Hepatocyte (in vitro differentiated cells): Measurements from ENCODE around the gene OXT. TPM values are rescaled to one million over a fixed set of nuclear protein-coding genes. Genes with fewer than 3 reads are reported as not detected.

ENCODE experiments used
- DNase-seq: peaks from one replicate; pipeline ENCODE4 v3.0.0-alpha.2; 2016; ENCODE audit warnings: low spot score
- H2AFZ ChIP-seq: fragments of 200-600 bp; sonication (generic); 2 replicates; pipeline ENCODE4 v1.6.0; 2016; ENCODE audit warnings: antibody characterized with exemption, mild to moderate bottlenecking
- H3K27ac ChIP-seq: fragments of 200-600 bp; sonication (generic); 2 replicates; pipeline ENCODE4 v1.5.1; 2016; ENCODE audit warnings: mild to moderate bottlenecking
- H3K27me3 ChIP-seq: fragments of 200-600 bp; sonication (generic); 2 replicates; pipeline ENCODE4 v1.6.1; 2016
- H3K36me3 ChIP-seq: fragments of 200-600 bp; sonication (generic); replicated peaks from 2 replicates; pipeline ENCODE4 v1.5.1; 2016; ENCODE audit warnings: low read depth; ENCODE audit not compliant: insufficient read depth
- H3K4me1 ChIP-seq: fragments of 200-600 bp; sonication (generic); 2 replicates; pipeline ENCODE4 v1.5.1; 2016; ENCODE audit warnings: mild to moderate bottlenecking, moderate library complexity; ENCODE audit not compliant: insufficient read depth
- H3K4me2 ChIP-seq: fragments of 200-600 bp; sonication (generic); 2 replicates; pipeline ENCODE4 v1.6.0; 2016
- H3K4me3 ChIP-seq: fragments of 200-600 bp; sonication (generic); 2 replicates; pipeline ENCODE4 v1.5.1; 2016; ENCODE audit warnings: mild to moderate bottlenecking
- H3K79me2 ChIP-seq: fragments of 200-600 bp; sonication (generic); 2 replicates; pipeline ENCODE4 v1.6.0; 2017; ENCODE audit warnings: mild to moderate bottlenecking
- H3K9me2 ChIP-seq: fragments of 200-600 bp; sonication (generic); replicated peaks from 2 replicates; pipeline ENCODE4 v1.6.0; 2017; ENCODE audit warnings: mild to moderate bottlenecking; ENCODE audit not compliant: insufficient read depth
- H3K9me3 ChIP-seq: fragments of 200-600 bp; sonication (generic); 2 replicates; pipeline ENCODE4 v1.5.1; 2016; ENCODE audit warnings: low read depth, mild to moderate bottlenecking
- H4K20me1 ChIP-seq: fragments of 200-600 bp; sonication (generic); 2 replicates; pipeline ENCODE4 v1.6.0; 2016; ENCODE audit warnings: mild to moderate bottlenecking; ENCODE audit not compliant: insufficient read depth, poor library complexity, severe bottlenecking
- CTCF ChIP-seq: fragments of 200-600 bp; sonication (generic); IDR thresholded peaks from 2 replicates; pipeline ENCODE4 v1.5.1; 2016; ENCODE audit warnings: antibody characterized with exemption, mild to moderate bottlenecking; ENCODE audit not compliant: poor library complexity
- EZH2 ChIP-seq: fragments of 200-600 bp; sonication (generic); IDR thresholded peaks from 2 replicates; pipeline ENCODE4 v1.6.1; 2016; ENCODE audit warnings: antibody characterized with exemption, mild to moderate bottlenecking, borderline replicate concordance
- EZH2phosphoT487 ChIP-seq: fragments of 200-600 bp; sonication (generic); IDR thresholded peaks from one replicate; pipeline ENCODE4 v1.6.1; 2018; ENCODE audit warnings: antibody characterized with exemption, mild to moderate bottlenecking, low read depth, moderate library complexity; ENCODE audit not compliant: unreplicated experiment, severe bottlenecking
- WGBS: methylation state at CpG from one replicate; pipeline ENCODE4 v1.1.6; 2016; ENCODE audit warnings: low lambda C conversion rate; ENCODE audit errors: missing lambda C conversion rate; 5-methylcytosine and 5-hydroxymethylcytosine counted together
- polyA plus RNA-seq: library from polyadenylated mRNA; unstranded; fragments of >200 nt; fragmentation: Nextera tagmentation; extraction: Ambion mirVana; gene quantifications from 2 replicates; pipeline ENCODE4 v1.2.1, GENCODE V29; 2016
- total RNA-seq: library from RNA; depleted of rRNA; stranded (reverse); fragments of >200 nt; gene quantifications from 2 replicates; pipeline ENCODE4 v1.2.3, GENCODE V29; 2014

Gene OXT
- total and polyA plus RNA-seq, 2 experiments from 2014 or later: 3.4 TPM; not detected in 1

GRCh38 chr20:3067139-3068014 lies 4.0 kb upstream of the OXT start:
- no peak overlapping the region for H3K4me2 ChIP-seq
- no peak overlapping the region for H3K27ac ChIP-seq
- no peaks in the 10 kb centered on the region for H4K20me1 ChIP-seq
- no peaks in the 10 kb centered on the region for H3K9me2 ChIP-seq
- peaks cover 7% of the 10 kb centered on the region for H3K4me1 ChIP-seq
- TF ChIP-seq EZH2 (no peak), CTCF (no peak), EZH2phosphoT487 (no peak)
- no peaks in the 10 kb centered on the region for H3K36me3 ChIP-seq
- H3K9me3 ChIP-seq: no peaks in the 10 kb centered on the region
- no peak overlapping the region for H2AFZ ChIP-seq
- no peak for DNase-seq
- WGBS: 88% methylated on average over 22 of the region's 23 CpGs
- no peaks in the 10 kb centered on the region for H3K79me2 ChIP-seq
- no peak overlapping the region for H3K4me3 ChIP-seq
- peaks cover 9% of the 10 kb centered on the region for H3K27me3 ChIP-seq

GRCh38 chr20:3068075-3068474 lies 3.3 kb upstream of the OXT start:
- Histone ChIP-seq H3K27ac (no peak overlapping the region), H3K9me2 (no peaks in the 10 kb centered on the region), H3K4me1 (peaks cover 7% of the 10 kb centered on the region), H3K4me2 (no peak overlapping the region), H3K27me3 (peaks cover 15% of the 10 kb centered on the region), H3K36me3 (no peaks in the 10 kb centered on the region), H3K4me3 (no peak overlapping the region), H2AFZ (no peak overlapping the region), H3K79me2 (no peaks in the 10 kb centered on the region), H4K20me1 (no peaks in the 10 kb centered on the region), H3K9me3 (no peaks in the 10 kb centered on the region)
- 82% methylated on average over 8 of the region's 8 CpGs for WGBS
- no peak for TF ChIP-seq EZH2
- TF ChIP-seq CTCF: no peak
- TF ChIP-seq EZH2phosphoT487: no peak
- no peak for DNase-seq

GRCh38 chr20:3068986-3069900 lies 2.2 kb upstream of the OXT start:
- DNase-seq: no peak
- H4K20me1 ChIP-seq: no peaks in the 10 kb centered on the region
- peaks cover 15% of the 10 kb centered on the region for H3K27me3 ChIP-seq
- H3K27ac ChIP-seq: no peak overlapping the region
- no peak for TF ChIP-seq EZH2
- peak; percentile 14 for TF ChIP-seq CTCF
- WGBS: 85% methylated on average over 8 of the region's 8 CpGs
- H2AFZ ChIP-seq: no peak overlapping the region
- no peaks in the 10 kb centered on the region for H3K79me2 ChIP-seq
- H3K4me3 ChIP-seq: no peak overlapping the region
- H3K36me3 ChIP-seq: no peaks in the 10 kb centered on the region
- H3K9me2 ChIP-seq: no peaks in the 10 kb centered on the region
- H3K4me1 ChIP-seq: peaks cover 7% of the 10 kb centered on the region
- H3K4me2 ChIP-seq: no peak overlapping the region
- H3K9me3 ChIP-seq: no peaks in the 10 kb centered on the region
